ENCODE data around the gene RFFL. TPM values are rescaled to one million over a fixed set of nuclear protein-coding genes. Genes with fewer than 3 reads are reported as not detected.
"Not testable (repeated sequence)": the region's sequence is repeated elsewhere in the genome, so short reads cannot be mapped to it uniquely, and the experiment has no call there.

The RFFL gene
- total RNA-seq, 6 donors from 2014 or later = 17.6 to 30.8 (median 25.3) TPM

GRCh38 chr17:35044181-35044580 is 19.3 kb downstream of the RFFL start:
- Histone ChIP-seq H3K4me1 (peaks cover 0 to 9% (median 6%) of the 10 kb centered on the region in 4 donors), H3K4me3 (no peak overlapping the region), H3K27me3 (no peaks in the 10 kb centered on the region), H3K27ac (no peak overlapping the region), H3K9me3 (no peaks in the 10 kb centered on the region), H3K36me3 (no peaks in the 10 kb centered on the region)
- ATAC-seq (ENCODE audit: low FRiP score in 2 of 2) (no peak), DNase-seq (no peak)
- TF ChIP-seq POLR2AphosphoS5 (IDR thresholded peaks at IDR 0.05) (no peak), EP300 (IDR thresholded peaks at IDR 0.05) (no peak), POLR2A (IDR thresholded peaks at IDR 0.05) (no peak), CTCF (IDR thresholded peaks at IDR 0.05) (no peak)
- 94 to 97% methylated on average over 8 of the region's 8 CpGs for WGBS, 2 donors

- H3K27ac ChIP-seq = no peak overlapping the region
Measured at GRCh38 chr17:35041390-35041789, 22.1 kb downstream of the RFFL start.

GRCh38 chr17:35038453-35038852 is 25.1 kb downstream of the RFFL start:
- ATAC-seq (ENCODE audit: low FRiP score in 2 of 2) (no peak), DNase-seq (no peak)
- H3K27me3 ChIP-seq = no peaks in the 10 kb centered on the region
- H3K9me3 ChIP-seq = no peaks in the 10 kb centered on the region
- H3K27ac ChIP-seq = no peak overlapping the region
- H3K4me1 ChIP-seq = no peaks in the 10 kb centered on the region
- no peak for TF ChIP-seq POLR2A (IDR thresholded peaks at IDR 0.05)
- no peak for TF ChIP-seq EP300 (IDR thresholded peaks at IDR 0.05)
- WGBS, 2 donors = 89 to 90% methylated on average over 3 of the region's 3 CpGs
- peaks cover 0 to 3% (median 0%) of the 10 kb centered on the region in 4 donors for H3K36me3 ChIP-seq
- no peak overlapping the region for H3K4me3 ChIP-seq

More at GRCh38 chr17:35041390-35041789, 22.1 kb downstream of the RFFL start:
- H3K4me3 ChIP-seq = no peak overlapping the region
- H3K9me3 ChIP-seq = no peaks in the 10 kb centered on the region
- H3K4me1 ChIP-seq = peaks cover 0 to 9% (median 4%) of the 10 kb centered on the region in 4 donors
- ATAC-seq (ENCODE audit: low FRiP score in 2 of 2) (no peak), DNase-seq (no peak)
- no peaks in the 10 kb centered on the region for H3K27me3 ChIP-seq
- WGBS, 2 donors = 89% methylated on average over 7 of the region's 7 CpGs
- H3K36me3 ChIP-seq = no peaks in the 10 kb centered on the region
- TF ChIP-seq POLR2A (IDR thresholded peaks at IDR 0.05) (no peak), EP300 (IDR thresholded peaks at IDR 0.05) (no peak), CTCF (IDR thresholded peaks at IDR 0.05) (no peak), POLR2AphosphoS5 (IDR thresholded peaks at IDR 0.05) (no peak)

DNA sequence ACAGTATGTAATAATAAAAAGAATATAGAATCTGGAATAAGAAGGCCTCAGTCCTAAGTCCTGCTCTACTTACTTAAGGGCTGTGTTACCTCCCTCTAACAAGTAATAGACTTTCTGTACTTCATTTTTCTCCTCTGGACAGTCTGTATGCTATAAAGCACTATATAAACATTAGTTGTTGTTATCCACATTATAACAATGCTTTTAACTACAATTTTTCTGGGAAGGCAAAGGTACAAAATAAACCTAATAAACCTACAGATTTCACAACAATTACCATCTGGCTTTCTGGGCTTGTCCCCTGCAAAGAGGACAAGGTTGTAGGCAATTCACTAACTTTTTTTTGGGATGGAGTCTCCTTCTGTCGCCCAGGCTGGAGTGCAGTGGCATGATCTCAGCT is 32.7 kb downstream of the RFFL start:
- no peak for DNase-seq
- H3K9me3 ChIP-seq = no peaks in the 10 kb centered on the region
- no peaks in the 10 kb centered on the region for H3K27me3 ChIP-seq
- no peak for ATAC-seq (ENCODE audit: low FRiP score in 2 of 2)
- peaks cover 0 to 5% (median 0%) of the 10 kb centered on the region in 4 donors for H3K4me1 ChIP-seq
- WGBS, 2 donors = 86 to 92% methylated on average over 1 of the region's 1 CpG
- peaks cover 0 to 12% (median 3%) of the 10 kb centered on the region in 4 donors for H3K36me3 ChIP-seq
- TF ChIP-seq CTCF (IDR thresholded peaks at IDR 0.05) (no peak), POLR2A (IDR thresholded peaks at IDR 0.05) (no peak), EP300 (IDR thresholded peaks at IDR 0.05) (no peak), POLR2AphosphoS5 (IDR thresholded peaks at IDR 0.05) (no peak)
- H3K27ac ChIP-seq = no peak overlapping the region
- H3K4me3 ChIP-seq = no peak overlapping the region

DNA sequence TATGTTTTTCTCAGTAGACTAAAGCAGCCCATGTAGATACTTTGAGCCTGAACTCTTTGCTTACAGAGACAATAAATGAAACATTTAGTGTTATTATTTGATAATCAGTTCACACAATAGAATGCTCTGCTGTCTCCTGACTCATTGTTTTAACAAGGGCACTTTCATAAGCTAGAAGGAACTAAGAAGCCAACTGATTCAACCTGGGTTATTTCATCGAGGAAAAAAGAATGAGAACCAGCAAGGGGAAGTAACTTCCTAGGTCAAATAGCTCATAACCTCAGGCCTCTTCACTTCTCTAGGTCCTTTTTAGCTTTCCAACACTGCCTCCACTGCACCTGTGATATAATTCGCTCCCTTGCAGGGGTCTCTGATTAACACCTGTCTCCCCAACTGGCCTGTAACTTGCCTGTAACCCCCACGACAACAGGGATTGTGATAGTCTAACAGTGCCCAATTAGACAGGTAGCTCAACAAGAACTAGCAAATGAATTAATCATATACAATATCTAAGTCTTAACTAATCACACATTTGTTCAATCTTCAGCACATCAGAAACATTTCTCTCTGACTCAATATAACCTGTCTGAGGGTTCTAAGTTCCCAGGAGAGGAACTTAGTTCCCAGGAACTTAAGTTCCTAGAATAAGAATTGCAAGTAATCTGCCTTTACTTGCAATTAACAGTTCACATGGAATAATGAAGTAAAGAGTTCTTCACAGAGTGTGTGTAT is 34.8 kb downstream of the RFFL start:
- TF ChIP-seq POLR2AphosphoS5 (IDR thresholded peaks at IDR 0.05) (no peak), EP300 (IDR thresholded peaks at IDR 0.05) (no peak), CTCF (IDR thresholded peaks at IDR 0.05) (no peak), POLR2A (IDR thresholded peaks at IDR 0.05) (no peak)
- no peak for ATAC-seq (ENCODE audit: low FRiP score in 2 of 2)
- no peak for DNase-seq
- H3K27me3 ChIP-seq = no peaks in the 10 kb centered on the region
- H3K36me3 ChIP-seq = peaks cover 0 to 24% (median 5%) of the 10 kb centered on the region in 4 donors
- H3K9me3 ChIP-seq = no peaks in the 10 kb centered on the region
- no peak overlapping the region for H3K27ac ChIP-seq
- peaks cover 0 to 5% (median 2%) of the 10 kb centered on the region in 4 donors for H3K4me1 ChIP-seq
- 74 to 76% methylated on average over 3 of the region's 3 CpGs for WGBS, 2 donors
- no peak overlapping the region for H3K4me3 ChIP-seq

GRCh38 chr17:35028097-35028496 is 35.4 kb downstream of the RFFL start:
- DNase-seq; ATAC-seq (ENCODE audit: low FRiP score in 2 of 2); H3K4me3 ChIP-seq; H3K27ac ChIP-seq; H3K4me1 ChIP-seq; H3K27me3 ChIP-seq; H3K9me3 ChIP-seq: not testable (repeated sequence)
- peaks cover 0 to 24% (median 5%) of the 10 kb centered on the region in 4 donors for H3K36me3 ChIP-seq
- WGBS, 2 donors = 97 to 99% methylated on average over 4 of the region's 4 CpGs
